ENCODE results near the gene GIPC3. TPM values are rescaled to one million over a fixed set of nuclear protein-coding genes. Genes with fewer than 3 reads are reported as not detected.
"Not testable (repeated sequence)": the region's sequence is repeated elsewhere in the genome, so short reads cannot be mapped to it uniquely, and the experiment has no call there.

Gene GIPC3
- total RNA-seq, 1 donor from 2014 or later = not detected

- no peak overlapping the region for H2AFZ ChIP-seq (replicated peaks)
- DNase-seq (ENCODE audit: low spot score) = peak; percentile 12
Observed at GRCh38 chr19:3627351-3627723, 42.1 kb downstream of the GIPC3 start.

GRCh38 chr19:3628766-3629165 is 43.5 kb downstream of the GIPC3 start:
- H3K9me3 Mint-ChIP-seq; H2AFZ ChIP-seq (replicated peaks); H3K27ac ChIP-seq; H3K36me3 ChIP-seq; H3K9me3 ChIP-seq (ENCODE audit: low read depth); H3K9ac ChIP-seq; H3K4me3 ChIP-seq; H3K27me3 Mint-ChIP-seq (ENCODE audit: insufficient read depth, low read depth); H3K36me3 Mint-ChIP-seq; H3K27ac Mint-ChIP-seq; H3K4me3 Mint-ChIP-seq; H3K4me1 ChIP-seq; DNase-seq (ENCODE audit: low spot score); H3K4me2 ChIP-seq; H3K27me3 ChIP-seq: not testable (repeated sequence)
- peaks cover 21% of the 10 kb centered on the region for H3K4me1 Mint-ChIP-seq
- Histone ChIP-seq H4K20me1 (ENCODE audit: low read depth) (peaks cover 23% of the 10 kb centered on the region), H3K79me2 (ENCODE audit: low read depth) (peaks cover 21% of the 10 kb centered on the region), H3F3A (ENCODE audit: low read depth) (peaks cover 16% of the 10 kb centered on the region)

More at GRCh38 chr19:3627351-3627723, 42.1 kb downstream of the GIPC3 start:
- H3K9ac ChIP-seq = no peak overlapping the region
- Mint-ChIP-seq H3K4me1 (peaks cover 21% of the 10 kb centered on the region), H3K36me3 (peaks cover 5% of the 10 kb centered on the region), H3K9me3 (no peaks in the 10 kb centered on the region), H3K27ac (no peak overlapping the region), H3K4me3 (peak overlapping the region; percentile 95), H3K27me3 (ENCODE audit: insufficient read depth, low read depth) (peaks cover 4% of the 10 kb centered on the region)
- H3K4me2 ChIP-seq = peak overlapping the region; percentile 33
- no peaks in the 10 kb centered on the region for H3K36me3 ChIP-seq
- TF ChIP-seq EZH2 (IDR thresholded peaks at IDR 0.05) = no peak
- no peak for TF ChIP-seq EZH2phosphoT487 (IDR thresholded peaks at IDR 0.05)
- TF ChIP-seq, protein P1, sequence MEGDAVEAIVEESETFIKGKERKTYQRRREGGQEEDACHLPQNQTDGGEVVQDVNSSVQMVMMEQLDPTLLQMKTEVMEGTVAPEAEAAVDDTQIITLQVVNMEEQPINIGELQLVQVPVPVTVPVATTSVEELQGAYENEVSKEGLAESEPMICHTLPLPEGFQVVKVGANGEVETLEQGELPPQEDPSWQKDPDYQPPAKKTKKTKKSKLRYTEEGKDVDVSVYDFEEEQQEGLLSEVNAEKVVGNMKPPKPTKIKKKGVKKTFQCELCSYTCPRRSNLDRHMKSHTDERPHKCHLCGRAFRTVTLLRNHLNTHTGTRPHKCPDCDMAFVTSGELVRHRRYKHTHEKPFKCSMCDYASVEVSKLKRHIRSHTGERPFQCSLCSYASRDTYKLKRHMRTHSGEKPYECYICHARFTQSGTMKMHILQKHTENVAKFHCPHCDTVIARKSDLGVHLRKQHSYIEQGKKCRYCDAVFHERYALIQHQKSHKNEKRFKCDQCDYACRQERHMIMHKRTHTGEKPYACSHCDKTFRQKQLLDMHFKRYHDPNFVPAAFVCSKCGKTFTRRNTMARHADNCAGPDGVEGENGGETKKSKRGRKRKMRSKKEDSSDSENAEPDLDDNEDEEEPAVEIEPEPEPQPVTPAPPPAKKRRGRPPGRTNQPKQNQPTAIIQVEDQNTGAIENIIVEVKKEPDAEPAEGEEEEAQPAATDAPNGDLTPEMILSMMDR (IDR thresholded peaks at IDR 0.05) = no peak
- no peaks in the 10 kb centered on the region for H3K27me3 ChIP-seq
- peaks cover 23% of the 10 kb centered on the region for H4K20me1 ChIP-seq (ENCODE audit: low read depth)
- H3K9me3 ChIP-seq (ENCODE audit: low read depth) = no peaks in the 10 kb centered on the region
- H3K4me1 ChIP-seq = peaks cover 8% of the 10 kb centered on the region
- no peak overlapping the region for H3K4me3 ChIP-seq
- peaks cover 21% of the 10 kb centered on the region for H3K79me2 ChIP-seq (ENCODE audit: low read depth)
- no peak overlapping the region for H3K27ac ChIP-seq
- H3F3A ChIP-seq (ENCODE audit: low read depth) = peaks cover 16% of the 10 kb centered on the region

- Mint-ChIP-seq H3K36me3 (peaks cover 3% of the 10 kb centered on the region), H3K27me3 (ENCODE audit: insufficient read depth, low read depth) (peaks cover 6% of the 10 kb centered on the region), H3K4me1 (peaks cover 4% of the 10 kb centered on the region), H3K27ac (no peak overlapping the region), H3K4me3 (no peak overlapping the region), H3K9me3 (no peaks in the 10 kb centered on the region)
- Histone ChIP-seq H2AFZ (replicated peaks) (no peak overlapping the region), H3F3A (ENCODE audit: low read depth) (peaks cover 16% of the 10 kb centered on the region), H4K20me1 (ENCODE audit: low read depth) (peaks cover 2% of the 10 kb centered on the region), H3K4me2 (no peak overlapping the region), H3K27me3 (no peaks in the 10 kb centered on the region), H3K4me1 (no peaks in the 10 kb centered on the region), H3K9me3 (ENCODE audit: low read depth) (no peaks in the 10 kb centered on the region), H3K36me3 (no peaks in the 10 kb centered on the region), H3K9ac (no peak overlapping the region), H3K79me2 (ENCODE audit: low read depth) (peaks cover 3% of the 10 kb centered on the region), H3K27ac (no peak overlapping the region), H3K4me3 (no peak overlapping the region)
- no peak for DNase-seq (ENCODE audit: low spot score)
- TF ChIP-seq EZH2phosphoT487 (IDR thresholded peaks at IDR 0.05) (no peak), EZH2 (IDR thresholded peaks at IDR 0.05) (no peak)
- TF ChIP-seq, protein P1 (IDR thresholded peaks at IDR 0.05) = no peak
Observed at GRCh38 chr19:3631053-3631861, 46.0 kb downstream of the GIPC3 start.

GRCh38 chr19:3632098-3632497 is 46.8 kb downstream of the GIPC3 start:
- Histone ChIP-seq H3K4me1 (no peaks in the 10 kb centered on the region), H3F3A (ENCODE audit: low read depth) (peaks cover 16% of the 10 kb centered on the region), H3K4me2 (no peak overlapping the region), H4K20me1 (ENCODE audit: low read depth) (no peaks in the 10 kb centered on the region), H3K9ac (no peak overlapping the region), H3K4me3 (no peak overlapping the region), H3K27ac (no peak overlapping the region), H2AFZ (replicated peaks) (no peak overlapping the region), H3K9me3 (ENCODE audit: low read depth) (no peaks in the 10 kb centered on the region), H3K79me2 (ENCODE audit: low read depth) (no peaks in the 10 kb centered on the region), H3K27me3 (no peaks in the 10 kb centered on the region), H3K36me3 (no peaks in the 10 kb centered on the region)
- no peaks in the 10 kb centered on the region for H3K4me1 Mint-ChIP-seq
- no peak overlapping the region for H3K27ac Mint-ChIP-seq
- no peaks in the 10 kb centered on the region for H3K9me3 Mint-ChIP-seq
- H3K4me3 Mint-ChIP-seq = no peak overlapping the region
- peaks cover 3% of the 10 kb centered on the region for H3K36me3 Mint-ChIP-seq
- H3K27me3 Mint-ChIP-seq (ENCODE audit: insufficient read depth, low read depth) = peaks cover 6% of the 10 kb centered on the region
- TF ChIP-seq, protein P1 (IDR thresholded peaks at IDR 0.05) = no peak
- TF ChIP-seq EZH2 (IDR thresholded peaks at IDR 0.05) (no peak), EZH2phosphoT487 (IDR thresholded peaks at IDR 0.05) (no peak)
- no peak for DNase-seq (ENCODE audit: low spot score)

All from neural progenitor cell (in vitro differentiated cells).